ENCODE data around the gene CRABP1.

CRABP1 gene

GRCh38 chr15:78396186-78396814, 56.1 kb downstream of the CRABP1 start:
- Histone ChIP-seq H3K36me3 (ENCODE audit: control insufficient read depth, insufficient read depth, low read length) (no peaks in the 10 kb centered on the region), H3K27me3 (ENCODE audit: control insufficient read depth, insufficient read depth, low read length) (no peaks in the 10 kb centered on the region), H3K4me1 (ENCODE audit: control insufficient read depth, insufficient read depth, low read length) (peaks cover 50% of the 10 kb centered on the region), H3K27ac (ENCODE audit: low read depth, low read length) (no peak overlapping the region), H3K4me3 (ENCODE audit: low read depth, low read length) (no peak overlapping the region), H3K9me3 (ENCODE audit: control insufficient read depth, insufficient read depth, low read depth, low read length) (no peaks in the 10 kb centered on the region), H3K9ac (ENCODE audit: low read length) (no peak overlapping the region)

GRCh38 chr15:78396976-78397375, 56.8 kb downstream of the CRABP1 start:
- Histone ChIP-seq H3K9ac (ENCODE audit: low read length) (no peak overlapping the region), H3K27ac (ENCODE audit: low read depth, low read length) (no peak overlapping the region), H3K4me3 (ENCODE audit: low read depth, low read length) (no peak overlapping the region), H3K4me1 (ENCODE audit: control insufficient read depth, insufficient read depth, low read length) (peaks cover 50% of the 10 kb centered on the region), H3K36me3 (ENCODE audit: control insufficient read depth, insufficient read depth, low read length) (no peaks in the 10 kb centered on the region), H3K9me3 (ENCODE audit: control insufficient read depth, insufficient read depth, low read depth, low read length) (no peaks in the 10 kb centered on the region), H3K27me3 (ENCODE audit: control insufficient read depth, insufficient read depth, low read length) (no peaks in the 10 kb centered on the region)

DNA sequence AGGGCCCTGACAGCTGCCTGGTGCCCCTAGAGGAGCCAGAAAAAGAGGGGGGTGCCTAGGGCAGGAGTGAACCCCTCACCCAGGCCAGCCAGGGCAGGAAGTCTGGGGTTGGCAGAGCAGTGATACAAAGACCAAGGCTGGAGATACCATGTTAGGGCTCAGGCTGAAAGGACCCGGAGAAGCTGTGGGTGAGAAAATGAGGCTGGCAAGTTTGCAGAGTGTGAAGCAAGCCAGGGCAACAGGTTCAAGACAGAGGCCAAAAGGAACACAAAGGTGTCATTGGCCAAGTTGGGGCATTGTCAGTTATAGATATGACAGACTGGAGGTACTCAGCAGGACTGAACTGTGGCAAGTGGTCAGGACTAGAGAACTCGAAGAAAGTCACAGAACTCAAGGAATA, 57.2 kb downstream of the CRABP1 start:
- no peaks in the 10 kb centered on the region for H3K9me3 ChIP-seq (ENCODE audit: control insufficient read depth, insufficient read depth, low read depth, low read length)
- H3K36me3 ChIP-seq (ENCODE audit: control insufficient read depth, insufficient read depth, low read length) = no peaks in the 10 kb centered on the region
- no peak overlapping the region for H3K4me3 ChIP-seq (ENCODE audit: low read depth, low read length)
- H3K27me3 ChIP-seq (ENCODE audit: control insufficient read depth, insufficient read depth, low read length) = no peaks in the 10 kb centered on the region
- no peak overlapping the region for H3K27ac ChIP-seq (ENCODE audit: low read depth, low read length)
- peaks cover 46% of the 10 kb centered on the region for H3K4me1 ChIP-seq (ENCODE audit: control insufficient read depth, insufficient read depth, low read length)
- no peak overlapping the region for H3K9ac ChIP-seq (ENCODE audit: low read length)

Data from HUES6 (cell line).